OCI-LY7 (cell line): ENCODE measurements around the gene MEGF8. TPM values are rescaled to one million over a fixed set of nuclear protein-coding genes. Genes with fewer than 3 reads are reported as not detected.

ENCODE experiments used
- BruUV-seq: library from RNA; stranded (reverse); fragments of 400-500 nt; replicated peaks from 2 replicates; lab custom pipeline; 2021; lab: Mats Ljungman, UMichigan
- CTCF ChIA-PET: fragments of 300-600 bp; sonication (Branson Sonifier 250); formaldehyde crosslinking; loops from one replicate; lab custom pipeline; 2022; ENCODE audit warnings: antibody characterized with exemption; ENCODE audit not compliant: unreplicated experiment; lab: Charles Lee
- POLR2A ChIA-PET: fragments of 300-600 bp; sonication (Branson Sonifier 250); formaldehyde crosslinking; loops from one replicate; lab custom pipeline; 2022; ENCODE audit warnings: antibody characterized with exemption; lab: Charles Lee
- DNase-seq: peaks from one replicate; pipeline ENCODE4 v3.0.0-alpha.2; 2015; ENCODE audit warnings: low spot score
- H2AFZ ChIP-seq: fragments of 200-600 bp; sonication (generic), shearing (Covaris generic); 2 replicates; pipeline ENCODE4 v1.6.1; 2014; ENCODE audit warnings: mild to moderate bottlenecking, antibody characterized with exemption, low read length, moderate library complexity
- H3K27ac ChIP-seq: fragments of 200-600 bp; sonication (generic); 2 replicates; pipeline ENCODE4 v1.5.1; 2014; ENCODE audit warnings: mixed run types, low read depth, mild to moderate bottlenecking, moderate library complexity, low read length, inconsistent platforms; ENCODE audit not compliant: poor library complexity, severe bottlenecking
- H3K36me3 ChIP-seq: fragments of 200-600 bp; sonication (generic); 2 replicates; pipeline ENCODE4 v1.6.1; 2014; ENCODE audit warnings: mild to moderate bottlenecking, antibody characterized with exemption, low read length, moderate library complexity, mixed read lengths; ENCODE audit not compliant: insufficient read depth
- H3K4me1 ChIP-seq: fragments of 200-600 bp; sonication (generic); 2 replicates; pipeline ENCODE4 v1.5.1; 2014; ENCODE audit warnings: mild to moderate bottlenecking, low read length; ENCODE audit not compliant: insufficient read depth, poor library complexity, severe bottlenecking
- H3K4me2 ChIP-seq: fragments of 200-600 bp; sonication (generic); 2 replicates; pipeline ENCODE4 v1.6.1; 2014; ENCODE audit warnings: mild to moderate bottlenecking, low read length
- H3K4me3 ChIP-seq: fragments of 200-600 bp; sonication (generic); 2 replicates; pipeline ENCODE4 v1.5.1; 2014; ENCODE audit warnings: mild to moderate bottlenecking, low read depth, low read length; ENCODE audit not compliant: poor library complexity, severe bottlenecking
- H3K79me2 ChIP-seq: fragments of 200-600 bp; sonication (generic); 2 replicates; pipeline ENCODE4 v1.6.1; 2016; ENCODE audit warnings: low read depth, mild to moderate bottlenecking, low read length, moderate library complexity, mixed read lengths; ENCODE audit not compliant: insufficient read depth
- H3K9me2 ChIP-seq: fragments of 200-600 bp; sonication (generic); 2 replicates; pipeline ENCODE4 v1.6.1; 2016; ENCODE audit warnings: mild to moderate bottlenecking, low read length, mixed read lengths; ENCODE audit not compliant: insufficient read depth
- H3K9me3 ChIP-seq: fragments of 200-600 bp; sonication (generic); 2 replicates; pipeline ENCODE4 v1.6.1; 2014; ENCODE audit warnings: mild to moderate bottlenecking, mixed run types, low read length, mixed read lengths
- H4K20me1 ChIP-seq: fragments of 200-600 bp; sonication (generic); 2 replicates; pipeline ENCODE4 v1.6.1; 2014; ENCODE audit warnings: mild to moderate bottlenecking, antibody characterized with exemption, low read length, moderate library complexity, mixed read lengths; ENCODE audit not compliant: insufficient read depth
- EZH2phosphoT487 ChIP-seq: fragments of 200-600 bp; sonication (generic); IDR thresholded peaks from 2 replicates; pipeline ENCODE4 v1.6.1; 2018; ENCODE audit warnings: low read depth, borderline replicate concordance, mild to moderate bottlenecking, mixed run types, antibody characterized with exemption, low read length, moderate library complexity, mixed read lengths
- intact Hi-C: fragments of 100-400 bp; cut with micrococcal nuclease; formaldehyde crosslinking; loops from one replicate; pipeline ENCODE4 v1.10.0; 2022; ENCODE audit not compliant: unreplicated experiment
- total RNA-seq, 2 experiments: library from RNA; depleted of rRNA in 1 of 2; stranded (reverse); fragments of >200 nt in 1 of 2; shearing (Covaris generic) in 1 of 2; gene quantifications; 2 replicates each; pipeline ENCODE4 v1.2.3, GENCODE V29; 2014 to 2022
- TF ChIP-seq, protein P1 (sequence below): fragments of 200-600 bp; sonication (generic); conservative IDR thresholded peaks from 2 replicates; pipeline ENCODE4 v1.5.1; 2014; ENCODE audit warnings: mild to moderate bottlenecking, antibody characterized with exemption, low read length, moderate library complexity, mixed read lengths

MEGF8 gene
- total RNA-seq, 2 experiments from 2014 or later, result 10.5 to 14.7 TPM

DNA sequence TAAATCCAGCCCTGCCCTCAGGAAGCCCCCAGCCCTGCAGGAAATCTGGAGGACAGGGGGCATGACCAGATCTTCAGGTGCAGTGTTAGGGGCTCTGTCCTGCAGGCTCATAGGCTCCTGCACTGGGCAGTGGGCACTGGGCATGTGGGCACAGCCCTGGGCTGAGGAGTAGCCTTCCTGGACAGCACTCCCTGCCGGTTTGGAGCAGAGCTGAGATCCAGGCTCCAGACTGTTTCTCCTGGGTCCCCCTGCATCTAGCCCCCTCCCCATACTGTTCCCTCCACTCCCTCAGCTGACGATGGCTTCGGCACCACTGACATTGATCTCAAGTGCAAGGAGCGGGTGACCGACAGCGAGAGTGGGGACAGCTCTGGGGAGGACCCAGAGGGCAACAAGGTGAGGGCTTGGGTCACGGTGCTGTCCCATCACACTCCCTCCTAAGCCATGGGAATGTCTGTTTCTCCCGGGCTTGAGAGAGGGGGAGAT lies 35.8 kb upstream of the MEGF8 start:
- Histone ChIP-seq H3K27ac (no peak overlapping the region), H3K36me3 (peaks cover 80% of the 10 kb centered on the region), H3K4me1 (peaks cover 21% of the 10 kb centered on the region), H4K20me1 (peaks cover 9% of the 10 kb centered on the region; the same call in 1 of the 2 replicates), H3K79me2 (peaks cover 15% of the 10 kb centered on the region), H3K9me3 (no peaks in the 10 kb centered on the region), H3K4me3 (no peak overlapping the region), H3K9me2 (no peaks in the 10 kb centered on the region), H3K4me2 (no peak overlapping the region), H2AFZ (no peak overlapping the region)
- no peak for DNase-seq
- intact Hi-C loops, result loop anchor here (10.0 kb wide), 1 partner anchor 425 kb away; the partner anchor contains the start of gene RPS19
- ChIA-PET POLR2A (no interaction called here), CTCF (no interaction called here)
- BruUV-seq, result no TSS peak
- TF ChIP-seq EZH2phosphoT487, result no peak
- TF ChIP-seq, protein P1, sequence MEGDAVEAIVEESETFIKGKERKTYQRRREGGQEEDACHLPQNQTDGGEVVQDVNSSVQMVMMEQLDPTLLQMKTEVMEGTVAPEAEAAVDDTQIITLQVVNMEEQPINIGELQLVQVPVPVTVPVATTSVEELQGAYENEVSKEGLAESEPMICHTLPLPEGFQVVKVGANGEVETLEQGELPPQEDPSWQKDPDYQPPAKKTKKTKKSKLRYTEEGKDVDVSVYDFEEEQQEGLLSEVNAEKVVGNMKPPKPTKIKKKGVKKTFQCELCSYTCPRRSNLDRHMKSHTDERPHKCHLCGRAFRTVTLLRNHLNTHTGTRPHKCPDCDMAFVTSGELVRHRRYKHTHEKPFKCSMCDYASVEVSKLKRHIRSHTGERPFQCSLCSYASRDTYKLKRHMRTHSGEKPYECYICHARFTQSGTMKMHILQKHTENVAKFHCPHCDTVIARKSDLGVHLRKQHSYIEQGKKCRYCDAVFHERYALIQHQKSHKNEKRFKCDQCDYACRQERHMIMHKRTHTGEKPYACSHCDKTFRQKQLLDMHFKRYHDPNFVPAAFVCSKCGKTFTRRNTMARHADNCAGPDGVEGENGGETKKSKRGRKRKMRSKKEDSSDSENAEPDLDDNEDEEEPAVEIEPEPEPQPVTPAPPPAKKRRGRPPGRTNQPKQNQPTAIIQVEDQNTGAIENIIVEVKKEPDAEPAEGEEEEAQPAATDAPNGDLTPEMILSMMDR, result no peak

DNA sequence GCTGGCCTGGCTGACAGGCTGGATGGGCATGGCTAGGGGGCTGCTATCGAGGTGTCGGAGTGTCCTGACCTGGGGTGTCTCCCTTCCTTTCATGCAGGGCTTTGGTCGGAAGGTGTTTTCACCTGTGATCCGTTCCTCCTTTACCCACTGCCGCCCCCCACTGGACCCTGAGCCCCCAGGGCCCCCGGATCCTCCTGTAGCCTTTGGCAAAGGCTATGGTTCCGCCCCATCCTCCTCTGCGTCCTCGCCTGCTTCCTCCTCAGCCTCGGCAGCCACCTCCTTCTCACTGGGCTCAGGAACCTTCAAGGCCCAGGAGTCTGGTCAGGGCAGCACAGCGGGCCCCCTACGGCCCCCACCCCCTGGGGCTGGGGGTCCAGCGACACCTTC lies 35.3 kb upstream of the MEGF8 start:
- Histone ChIP-seq H3K9me2 (no peaks in the 10 kb centered on the region), H3K79me2 (peaks cover 10% of the 10 kb centered on the region), H4K20me1 (peaks cover 4% of the 10 kb centered on the region; the same call in 1 of the 2 replicates), H2AFZ (no peak overlapping the region), H3K4me2 (no peak overlapping the region), H3K4me1 (peaks cover 19% of the 10 kb centered on the region), H3K9me3 (no peaks in the 10 kb centered on the region), H3K4me3 (no peak overlapping the region), H3K27ac (no peak overlapping the region), H3K36me3 (peaks cover 83% of the 10 kb centered on the region)
- no peak for TF ChIP-seq EZH2phosphoT487
- TF ChIP-seq, protein P1, result no peak
- DNase-seq, result no peak
- ChIA-PET POLR2A (no interaction called here), CTCF (no interaction called here)
- no TSS peak for BruUV-seq
- intact Hi-C loops, result no loop called here
